Loucy (cell line): ENCODE measurements around the gene ADRA1B.

Experiments
- H2AFZ ChIP-seq: fragments of 200-600 bp; sonication (generic); 2 replicates; pipeline ENCODE4 v1.6.0; 2016; ENCODE audit warnings: antibody characterized with exemption, mild to moderate bottlenecking, low read length, moderate library complexity
- H3F3A ChIP-seq: fragments of 200-600 bp; 2 replicates; pipeline ENCODE4 v1.6.0; 2016; ENCODE audit warnings: antibody characterized with exemption, low read depth, mild to moderate bottlenecking
- H3K27me3 ChIP-seq: fragments of 200-600 bp; sonication (generic); 2 replicates; pipeline ENCODE4 v1.6.1; 2014; ENCODE audit warnings: low read length, mild to moderate bottlenecking; ENCODE audit not compliant: insufficient read depth, poor library complexity, severe bottlenecking
- H3K36me3 ChIP-seq: fragments of 200-600 bp; sonication (generic); 2 replicates; pipeline ENCODE4 v1.6.1; 2016; ENCODE audit warnings: low read length; ENCODE audit not compliant: insufficient read depth
- H3K4me1 ChIP-seq: fragments of 200-600 bp; sonication (generic); 2 replicates; pipeline ENCODE4 v1.5.1; 2014; ENCODE audit warnings: low read length, mild to moderate bottlenecking; ENCODE audit not compliant: insufficient read depth, poor library complexity, severe bottlenecking
- H3K4me2 ChIP-seq: fragments of 200-600 bp; sonication (generic); 2 replicates; pipeline ENCODE4 v1.6.0; 2014; ENCODE audit warnings: antibody characterized with exemption, low read length, low read depth, mild to moderate bottlenecking; ENCODE audit not compliant: poor library complexity, severe bottlenecking
- H3K4me3 ChIP-seq: fragments of 200-600 bp; sonication (generic); 2 replicates; pipeline ENCODE4 v1.5.1; 2014; ENCODE audit warnings: low read length, mild to moderate bottlenecking, mixed read lengths; ENCODE audit not compliant: poor library complexity, severe bottlenecking
- H3K79me2 ChIP-seq: fragments of 200-600 bp; sonication (generic); 2 replicates; pipeline ENCODE4 v1.6.1; 2014; ENCODE audit warnings: low read length; ENCODE audit not compliant: insufficient read depth
- H3K9ac ChIP-seq: fragments of 200-600 bp; sonication (generic); 2 replicates; pipeline ENCODE4 v1.6.0; 2014; ENCODE audit warnings: mild to moderate bottlenecking, low read depth, low read length, moderate library complexity; ENCODE audit not compliant: poor library complexity, severe bottlenecking
- H3K9me2 ChIP-seq: fragments of 200-600 bp; sonication (generic); replicated peaks from 2 replicates; pipeline ENCODE4 v1.6.1; 2016; ENCODE audit warnings: low read depth, low read length, mixed read lengths
- H3K9me3 ChIP-seq: fragments of 200-600 bp; sonication (generic); 2 replicates; pipeline ENCODE4 v1.6.1; 2014; ENCODE audit warnings: mild to moderate bottlenecking, antibody characterized with exemption, low read length, low read depth; ENCODE audit not compliant: insufficient read depth
- H4K20me1 ChIP-seq: fragments of 200-600 bp; sonication (generic); 2 replicates; pipeline ENCODE4 v1.6.0; 2014; ENCODE audit warnings: antibody characterized with exemption, low read length, mild to moderate bottlenecking; ENCODE audit not compliant: insufficient read depth, poor library complexity, severe bottlenecking
- CTCF ChIP-seq: fragments of 200-600 bp; sonication (generic); conservative IDR thresholded peaks from 2 replicates; pipeline ENCODE4 v1.5.1; 2014; ENCODE audit warnings: mild to moderate bottlenecking, antibody characterized with exemption, low read length
- EZH2phosphoT487 ChIP-seq: fragments of 200-600 bp; IDR thresholded peaks from 2 replicates; pipeline ENCODE4 v1.6.1; 2018; ENCODE audit warnings: antibody characterized with exemption, mild to moderate bottlenecking, moderate library complexity, borderline replicate concordance

The ADRA1B gene

GRCh38 chr5:159884917-159885620, 31.2 kb upstream of the ADRA1B start:
- Histone ChIP-seq H3K4me1 (no peaks in the 10 kb centered on the region), H3F3A (no peaks in the 10 kb centered on the region), H3K27me3 (no peaks in the 10 kb centered on the region), H3K9me2 (no peaks in the 10 kb centered on the region), H4K20me1 (no peaks in the 10 kb centered on the region), H3K36me3 (no peaks in the 10 kb centered on the region), H3K9ac (no peak overlapping the region), H3K9me3 (no peaks in the 10 kb centered on the region), H3K4me3 (no peak overlapping the region), H3K4me2 (no peak overlapping the region), H3K79me2 (no peaks in the 10 kb centered on the region), H2AFZ (no peak overlapping the region)
- TF ChIP-seq EZH2phosphoT487: no peak
- TF ChIP-seq CTCF: no peak

GRCh38 chr5:159886296-159886695, 30.0 kb upstream of the ADRA1B start:
- H3K9ac ChIP-seq: no peak overlapping the region
- no peaks in the 10 kb centered on the region for H3K79me2 ChIP-seq
- H4K20me1 ChIP-seq: no peaks in the 10 kb centered on the region

GRCh38 chr5:159887050-159887449, 29.2 kb upstream of the ADRA1B start:
- no peaks in the 10 kb centered on the region for H3F3A ChIP-seq
- H4K20me1 ChIP-seq: no peaks in the 10 kb centered on the region
- H2AFZ ChIP-seq: no peak overlapping the region
- H3K9me2 ChIP-seq: no peaks in the 10 kb centered on the region
- no peaks in the 10 kb centered on the region for H3K79me2 ChIP-seq
- no peak overlapping the region for H3K4me2 ChIP-seq
- H3K27me3 ChIP-seq: no peaks in the 10 kb centered on the region
- no peaks in the 10 kb centered on the region for H3K9me3 ChIP-seq
- H3K36me3 ChIP-seq: no peaks in the 10 kb centered on the region
- H3K9ac ChIP-seq: no peak overlapping the region
- H3K4me3 ChIP-seq: no peak overlapping the region
- TF ChIP-seq CTCF (no peak), EZH2phosphoT487 (no peak)
- no peaks in the 10 kb centered on the region for H3K4me1 ChIP-seq

More at GRCh38 chr5:159886296-159886695, 30.0 kb upstream of the ADRA1B start:
- no peaks in the 10 kb centered on the region for H3K4me1 ChIP-seq
- no peaks in the 10 kb centered on the region for H3K36me3 ChIP-seq
- no peak overlapping the region for H2AFZ ChIP-seq
- H3K4me2 ChIP-seq: no peak overlapping the region
- H3F3A ChIP-seq: no peaks in the 10 kb centered on the region
- H3K9me2 ChIP-seq: no peaks in the 10 kb centered on the region
- H3K4me3 ChIP-seq: no peak overlapping the region
- TF ChIP-seq EZH2phosphoT487 (no peak), CTCF (no peak)
- H3K9me3 ChIP-seq: no peaks in the 10 kb centered on the region
- H3K27me3 ChIP-seq: no peaks in the 10 kb centered on the region
